ENCODE measurements around the gene THAP6.

DNA sequence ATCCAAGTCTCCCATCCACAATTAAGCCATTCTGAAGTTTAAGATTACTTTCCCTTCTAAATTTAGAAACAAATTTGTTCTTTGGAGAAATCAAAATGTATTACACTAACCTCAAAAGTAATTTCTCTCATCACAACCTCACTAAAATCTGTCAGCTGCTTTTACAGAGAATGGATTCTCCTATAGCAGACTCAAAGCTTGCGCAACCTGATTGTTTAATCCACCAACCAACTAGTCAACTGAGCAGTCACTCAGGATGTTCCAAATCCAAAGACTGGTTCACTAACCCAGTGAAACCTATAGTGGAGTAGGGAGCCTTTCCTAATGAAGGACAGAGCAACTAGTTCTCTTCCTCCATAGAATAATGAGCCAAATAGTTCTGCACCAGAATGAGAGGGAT, 44.4 kb upstream of the THAP6 start:
- TF ChIP-seq, protein P1, sequence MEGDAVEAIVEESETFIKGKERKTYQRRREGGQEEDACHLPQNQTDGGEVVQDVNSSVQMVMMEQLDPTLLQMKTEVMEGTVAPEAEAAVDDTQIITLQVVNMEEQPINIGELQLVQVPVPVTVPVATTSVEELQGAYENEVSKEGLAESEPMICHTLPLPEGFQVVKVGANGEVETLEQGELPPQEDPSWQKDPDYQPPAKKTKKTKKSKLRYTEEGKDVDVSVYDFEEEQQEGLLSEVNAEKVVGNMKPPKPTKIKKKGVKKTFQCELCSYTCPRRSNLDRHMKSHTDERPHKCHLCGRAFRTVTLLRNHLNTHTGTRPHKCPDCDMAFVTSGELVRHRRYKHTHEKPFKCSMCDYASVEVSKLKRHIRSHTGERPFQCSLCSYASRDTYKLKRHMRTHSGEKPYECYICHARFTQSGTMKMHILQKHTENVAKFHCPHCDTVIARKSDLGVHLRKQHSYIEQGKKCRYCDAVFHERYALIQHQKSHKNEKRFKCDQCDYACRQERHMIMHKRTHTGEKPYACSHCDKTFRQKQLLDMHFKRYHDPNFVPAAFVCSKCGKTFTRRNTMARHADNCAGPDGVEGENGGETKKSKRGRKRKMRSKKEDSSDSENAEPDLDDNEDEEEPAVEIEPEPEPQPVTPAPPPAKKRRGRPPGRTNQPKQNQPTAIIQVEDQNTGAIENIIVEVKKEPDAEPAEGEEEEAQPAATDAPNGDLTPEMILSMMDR (IDR thresholded peaks at IDR 0.05 in 4 of 5, conservative IDR thresholded peaks at IDR 0.05 in 1 of 5) = no peak
- TF ChIP-seq POLR2A (IDR thresholded peaks at IDR 0.05) = no peak
